GM12878 (cell line): Measurements from ENCODE around the gene ADGRL3.

Experiments
- BCL11A ChIP-seq: IDR thresholded peaks from 2 replicates; pipeline ENCODE4 v1.6.1; 2011; ENCODE audit warnings: low read depth, low read length
- IKZF1 ChIP-seq: fragments of 450-650 bp; conservative IDR thresholded peaks from 2 replicates; pipeline ENCODE4 v1.6.1; 2017; ENCODE audit warnings: antibody characterized with exemption, mild to moderate bottlenecking
- MEF2A ChIP-seq: IDR thresholded peaks from 2 replicates; pipeline ENCODE4 v1.6.1; 2011; ENCODE audit warnings: low read depth, mild to moderate bottlenecking, low read length, moderate library complexity; ENCODE audit not compliant: insufficient read depth
- RAD21 ChIP-seq: IDR thresholded peaks from 2 replicates; pipeline ENCODE4 v1.6.1; 2011; ENCODE audit warnings: mild to moderate bottlenecking, low read depth, low read length, moderate library complexity; ENCODE audit not compliant: insufficient read depth
- RB1 ChIP-seq: fragments of 450-650 bp; formaldehyde crosslinking; IDR thresholded peaks from 2 replicates; pipeline ENCODE4 v1.6.1; 2017; ENCODE audit warnings: mild to moderate bottlenecking, borderline replicate concordance
- TF ChIP-seq, protein P1 (sequence below), 3 experiments: IDR thresholded peaks in 2 of 3; conservative IDR thresholded peaks in 1 of 3; 2 replicates each; pipeline ENCODE4 v1.5.1; 2011; ENCODE audit warnings: low read depth in 3 of 3, low read length in 3 of 3, mild to moderate bottlenecking in 3 of 3, control low read depth in 2 of 3, moderate library complexity in 2 of 3, inconsistent platforms in 1 of 3, mixed read lengths in 1 of 3; ENCODE audit not compliant: control insufficient read depth in 2 of 3, insufficient read depth in 1 of 3; ENCODE audit errors: extremely low read depth in 1 of 3
- TF ChIP-seq, protein P2 (sequence below): fragments of 450-650 bp; formaldehyde crosslinking; IDR thresholded peaks from 2 replicates; pipeline ENCODE4 v1.4.0; 2020; ENCODE audit warnings: mild to moderate bottlenecking, moderate library complexity
- TF ChIP-seq, protein P3 (sequence below): fragments of 450-650 bp; IDR thresholded peaks from 2 replicates; pipeline ENCODE4 v1.6.1; 2017; ENCODE audit warnings: mild to moderate bottlenecking, moderate library complexity

DNA sequence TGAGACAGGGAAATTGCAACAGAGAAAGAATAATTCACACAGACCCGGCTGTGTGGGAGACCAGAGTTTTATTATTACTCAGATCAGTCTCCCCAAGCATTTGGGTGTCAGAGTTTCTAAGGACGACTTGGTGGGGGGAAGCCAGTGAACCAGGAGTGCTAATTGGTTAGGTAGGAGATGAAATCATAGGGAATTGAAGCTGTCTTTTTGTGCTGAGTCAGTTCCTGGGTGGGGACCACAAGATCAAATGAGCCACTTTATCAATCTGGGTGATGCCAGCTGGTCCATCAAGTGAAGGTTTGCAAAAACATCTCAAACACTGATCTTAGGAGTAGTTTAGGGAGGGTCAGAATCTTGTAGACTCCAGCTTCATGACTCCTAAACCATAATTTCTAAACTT lies 560.7 kb downstream of the ADGRL3 start:
- TF ChIP-seq MEF2A: no peak
- TF ChIP-seq, protein P1, sequence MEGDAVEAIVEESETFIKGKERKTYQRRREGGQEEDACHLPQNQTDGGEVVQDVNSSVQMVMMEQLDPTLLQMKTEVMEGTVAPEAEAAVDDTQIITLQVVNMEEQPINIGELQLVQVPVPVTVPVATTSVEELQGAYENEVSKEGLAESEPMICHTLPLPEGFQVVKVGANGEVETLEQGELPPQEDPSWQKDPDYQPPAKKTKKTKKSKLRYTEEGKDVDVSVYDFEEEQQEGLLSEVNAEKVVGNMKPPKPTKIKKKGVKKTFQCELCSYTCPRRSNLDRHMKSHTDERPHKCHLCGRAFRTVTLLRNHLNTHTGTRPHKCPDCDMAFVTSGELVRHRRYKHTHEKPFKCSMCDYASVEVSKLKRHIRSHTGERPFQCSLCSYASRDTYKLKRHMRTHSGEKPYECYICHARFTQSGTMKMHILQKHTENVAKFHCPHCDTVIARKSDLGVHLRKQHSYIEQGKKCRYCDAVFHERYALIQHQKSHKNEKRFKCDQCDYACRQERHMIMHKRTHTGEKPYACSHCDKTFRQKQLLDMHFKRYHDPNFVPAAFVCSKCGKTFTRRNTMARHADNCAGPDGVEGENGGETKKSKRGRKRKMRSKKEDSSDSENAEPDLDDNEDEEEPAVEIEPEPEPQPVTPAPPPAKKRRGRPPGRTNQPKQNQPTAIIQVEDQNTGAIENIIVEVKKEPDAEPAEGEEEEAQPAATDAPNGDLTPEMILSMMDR (IDR thresholded peaks at IDR 0.05 in 2 of 3, conservative IDR thresholded peaks at IDR 0.05 in 1 of 3; ENCODE audit: control insufficient read depth in 2 of 3, extremely low read depth in 1 of 3, insufficient read depth in 1 of 3, low read depth in 3 of 3, low read length in 3 of 3): no peak
- no peak for TF ChIP-seq IKZF1
- TF ChIP-seq, protein P2, sequence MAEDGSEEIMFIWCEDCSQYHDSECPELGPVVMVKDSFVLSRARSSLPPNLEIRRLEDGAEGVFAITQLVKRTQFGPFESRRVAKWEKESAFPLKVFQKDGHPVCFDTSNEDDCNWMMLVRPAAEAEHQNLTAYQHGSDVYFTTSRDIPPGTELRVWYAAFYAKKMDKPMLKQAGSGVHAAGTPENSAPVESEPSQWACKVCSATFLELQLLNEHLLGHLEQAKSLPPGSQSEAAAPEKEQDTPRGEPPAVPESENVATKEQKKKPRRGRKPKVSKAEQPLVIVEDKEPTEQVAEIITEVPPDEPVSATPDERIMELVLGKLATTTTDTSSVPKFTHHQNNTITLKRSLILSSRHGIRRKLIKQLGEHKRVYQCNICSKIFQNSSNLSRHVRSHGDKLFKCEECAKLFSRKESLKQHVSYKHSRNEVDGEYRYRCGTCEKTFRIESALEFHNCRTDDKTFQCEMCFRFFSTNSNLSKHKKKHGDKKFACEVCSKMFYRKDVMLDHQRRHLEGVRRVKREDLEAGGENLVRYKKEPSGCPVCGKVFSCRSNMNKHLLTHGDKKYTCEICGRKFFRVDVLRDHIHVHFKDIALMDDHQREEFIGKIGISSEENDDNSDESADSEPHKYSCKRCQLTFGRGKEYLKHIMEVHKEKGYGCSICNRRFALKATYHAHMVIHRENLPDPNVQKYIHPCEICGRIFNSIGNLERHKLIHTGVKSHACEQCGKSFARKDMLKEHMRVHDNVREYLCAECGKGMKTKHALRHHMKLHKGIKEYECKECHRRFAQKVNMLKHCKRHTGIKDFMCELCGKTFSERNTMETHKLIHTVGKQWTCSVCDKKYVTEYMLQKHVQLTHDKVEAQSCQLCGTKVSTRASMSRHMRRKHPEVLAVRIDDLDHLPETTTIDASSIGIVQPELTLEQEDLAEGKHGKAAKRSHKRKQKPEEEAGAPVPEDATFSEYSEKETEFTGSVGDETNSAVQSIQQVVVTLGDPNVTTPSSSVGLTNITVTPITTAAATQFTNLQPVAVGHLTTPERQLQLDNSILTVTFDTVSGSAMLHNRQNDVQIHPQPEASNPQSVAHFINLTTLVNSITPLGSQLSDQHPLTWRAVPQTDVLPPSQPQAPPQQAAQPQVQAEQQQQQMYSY: no peak
- no peak for TF ChIP-seq RAD21
- no peak for TF ChIP-seq RB1
- no peak for TF ChIP-seq BCL11A
- TF ChIP-seq, protein P3, sequence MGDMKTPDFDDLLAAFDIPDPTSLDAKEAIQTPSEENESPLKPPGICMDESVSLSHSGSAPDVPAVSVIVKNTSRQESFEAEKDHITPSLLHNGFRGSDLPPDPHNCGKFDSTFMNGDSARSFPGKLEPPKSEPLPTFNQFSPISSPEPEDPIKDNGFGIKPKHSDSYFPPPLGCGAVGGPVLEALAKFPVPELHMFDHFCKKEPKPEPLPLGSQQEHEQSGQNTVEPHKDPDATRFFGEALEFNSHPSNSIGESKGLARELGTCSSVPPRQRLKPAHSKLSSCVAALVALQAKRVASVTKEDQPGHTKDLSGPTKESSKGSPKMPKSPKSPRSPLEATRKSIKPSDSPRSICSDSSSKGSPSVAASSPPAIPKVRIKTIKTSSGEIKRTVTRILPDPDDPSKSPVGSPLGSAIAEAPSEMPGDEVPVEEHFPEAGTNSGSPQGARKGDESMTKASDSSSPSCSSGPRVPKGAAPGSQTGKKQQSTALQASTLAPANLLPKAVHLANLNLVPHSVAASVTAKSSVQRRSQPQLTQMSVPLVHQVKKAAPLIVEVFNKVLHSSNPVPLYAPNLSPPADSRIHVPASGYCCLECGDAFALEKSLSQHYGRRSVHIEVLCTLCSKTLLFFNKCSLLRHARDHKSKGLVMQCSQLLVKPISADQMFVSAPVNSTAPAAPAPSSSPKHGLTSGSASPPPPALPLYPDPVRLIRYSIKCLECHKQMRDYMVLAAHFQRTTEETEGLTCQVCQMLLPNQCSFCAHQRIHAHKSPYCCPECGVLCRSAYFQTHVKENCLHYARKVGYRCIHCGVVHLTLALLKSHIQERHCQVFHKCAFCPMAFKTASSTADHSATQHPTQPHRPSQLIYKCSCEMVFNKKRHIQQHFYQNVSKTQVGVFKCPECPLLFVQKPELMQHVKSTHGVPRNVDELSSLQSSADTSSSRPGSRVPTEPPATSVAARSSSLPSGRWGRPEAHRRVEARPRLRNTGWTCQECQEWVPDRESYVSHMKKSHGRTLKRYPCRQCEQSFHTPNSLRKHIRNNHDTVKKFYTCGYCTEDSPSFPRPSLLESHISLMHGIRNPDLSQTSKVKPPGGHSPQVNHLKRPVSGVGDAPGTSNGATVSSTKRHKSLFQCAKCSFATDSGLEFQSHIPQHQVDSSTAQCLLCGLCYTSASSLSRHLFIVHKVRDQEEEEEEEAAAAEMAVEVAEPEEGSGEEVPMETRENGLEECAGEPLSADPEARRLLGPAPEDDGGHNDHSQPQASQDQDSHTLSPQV: no peak
